GM23248 (cell line): ENCODE data around the gene ZNF683. TPM values are rescaled to one million over a fixed set of nuclear protein-coding genes. Genes with fewer than 3 reads are reported as not detected.

ENCODE experiments used
- DNase-seq: peaks from one replicate; pipeline ENCODE4 v3.0.0-alpha.2; 2015
- H2AFZ ChIP-seq: fragments of 200-600 bp; sonication (generic); 2 replicates; pipeline ENCODE4 v1.6.1; 2016; ENCODE audit warnings: antibody characterized with exemption
- H3F3A ChIP-seq: fragments of 200-600 bp; sonication (generic); 2 replicates; pipeline ENCODE4 v1.6.1; 2016; ENCODE audit warnings: mild to moderate bottlenecking, antibody characterized with exemption, mixed run types; ENCODE audit not compliant: insufficient read depth
- H3K27ac ChIP-seq: fragments of 200-600 bp; sonication (generic); 2 replicates; pipeline ENCODE4 v1.5.1; 2016; ENCODE audit warnings: mild to moderate bottlenecking
- H3K27me3 ChIP-seq: fragments of 200-600 bp; sonication (generic); replicated peaks from 2 replicates; pipeline ENCODE4 v1.6.1; 2016; ENCODE audit warnings: mild to moderate bottlenecking; ENCODE audit not compliant: insufficient read depth
- H3K36me3 ChIP-seq: fragments of 200-600 bp; sonication (generic); 2 replicates; pipeline ENCODE4 v1.6.1; 2016; ENCODE audit warnings: low read depth, mild to moderate bottlenecking
- H3K4me1 ChIP-seq: fragments of 200-600 bp; sonication (generic); 2 replicates; pipeline ENCODE4 v1.6.1; 2016; ENCODE audit warnings: mild to moderate bottlenecking; ENCODE audit not compliant: insufficient read depth
- H3K4me2 ChIP-seq: fragments of 200-600 bp; sonication (generic); one replicate; pipeline ENCODE4 v1.6.1; 2016; ENCODE audit warnings: mild to moderate bottlenecking; ENCODE audit not compliant: unreplicated experiment
- H3K4me3 ChIP-seq: fragments of 200-600 bp; sonication (generic); 2 replicates; pipeline ENCODE4 v1.5.1; 2016; ENCODE audit warnings: mild to moderate bottlenecking
- H3K79me2 ChIP-seq: fragments of 200-600 bp; sonication (generic); 2 replicates; pipeline ENCODE4 v1.6.1; 2016; ENCODE audit warnings: mild to moderate bottlenecking; ENCODE audit not compliant: insufficient read depth
- H3K9ac ChIP-seq: fragments of 200-600 bp; sonication (generic); 2 replicates; pipeline ENCODE4 v1.6.1; 2016; ENCODE audit warnings: mild to moderate bottlenecking
- H3K9me2 ChIP-seq: fragments of 200-600 bp; sonication (generic); 2 replicates; pipeline ENCODE4 v1.6.1; 2016; ENCODE audit warnings: mixed run types, mild to moderate bottlenecking, moderate library complexity; ENCODE audit not compliant: insufficient read depth
- H3K9me3 ChIP-seq: fragments of 200-600 bp; sonication (generic); one replicate; pipeline ENCODE4 v1.6.1; 2017; ENCODE audit warnings: low read depth
- H4K20me1 ChIP-seq: fragments of 200-600 bp; sonication (generic); 2 replicates; pipeline ENCODE4 v1.6.0; 2016; ENCODE audit not compliant: insufficient read depth
- EZH2 ChIP-seq: fragments of 200-600 bp; sonication (generic); IDR thresholded peaks from 2 replicates; pipeline ENCODE4 v1.6.1; 2018; ENCODE audit warnings: antibody characterized with exemption, mild to moderate bottlenecking; ENCODE audit not compliant: insufficient read depth, poor library complexity, severe bottlenecking
- EZH2phosphoT487 ChIP-seq: fragments of 200-600 bp; sonication (generic); IDR thresholded peaks from 2 replicates; pipeline ENCODE4 v1.6.1; 2018; ENCODE audit warnings: antibody characterized with exemption, moderate library complexity, mild to moderate bottlenecking, low read depth; ENCODE audit not compliant: insufficient read depth
- WGBS, 2 experiments: methylation state at CpG; one replicate each; pipeline ENCODE4 v1.1.6; 2015 to 2017; ENCODE audit warnings: low lambda C conversion rate in 2 of 2, low coverage in 1 of 2; ENCODE audit errors: missing lambda C conversion rate in 2 of 2; 5-methylcytosine and 5-hydroxymethylcytosine counted together
- in situ Hi-C: fragments of 300-500 bp; cut with MboI; formaldehyde crosslinking; loops from 2 replicates; pipeline ENCODE4 v1.15.0; 2020
- polyA plus RNA-seq: library from polyadenylated mRNA; unstranded; fragments of >200 nt; fragmentation: Nextera tagmentation; extraction: Ambion mirVana; gene quantifications from 2 replicates; pipeline ENCODE4 v1.2.1, GENCODE V29; 2016
- total RNA-seq: library from RNA; depleted of rRNA; stranded (reverse); fragments of >200 nt; shearing (Covaris generic); gene quantifications from 2 replicates; pipeline ENCODE4 v1.2.3, GENCODE V29; 2014

Gene ZNF683
- total and polyA plus RNA-seq, 2 experiments from 2014 or later: not detected

- no peak overlapping the region for H2AFZ ChIP-seq
- DNase-seq: peak; percentile 69
Observed at GRCh38 chr1:26351590-26352337, 20.8 kb downstream of the ZNF683 start.

GRCh38 chr1:26350701-26351589 is 21.6 kb downstream of the ZNF683 start:
- H3K4me1 ChIP-seq: peaks cover 3% of the 10 kb centered on the region; the same call in 1 of the 2 replicates
- H3K79me2 ChIP-seq: no peaks in the 10 kb centered on the region
- H3K9me2 ChIP-seq: no peaks in the 10 kb centered on the region
- H3K4me3 ChIP-seq: no peak overlapping the region
- no peak overlapping the region for H3K9ac ChIP-seq
- no peaks in the 10 kb centered on the region for H3K27me3 ChIP-seq
- TF ChIP-seq EZH2 (no peak), EZH2phosphoT487 (no peak)
- H2AFZ ChIP-seq: no peak overlapping the region
- no peak for DNase-seq
- 0 out of 2 replicates have a peak, but pooled peaks cover 4% of the 10 kb centered on the region for H3F3A ChIP-seq
- no peaks in the 10 kb centered on the region for H4K20me1 ChIP-seq
- H3K4me2 ChIP-seq: no peak overlapping the region
- no peaks in the 10 kb centered on the region for H3K9me3 ChIP-seq
- no peaks in the 10 kb centered on the region for H3K36me3 ChIP-seq
- in situ Hi-C loops: no loop called here
- 73 to 83% methylated on average over 9 of the region's 9 CpGs for whole genome bisulfite sequencing, 2 experiments
- no peak overlapping the region for H3K27ac ChIP-seq

More at GRCh38 chr1:26351590-26352337, 20.8 kb downstream of the ZNF683 start:
- Histone ChIP-seq H3K27ac (no peak overlapping the region), H4K20me1 (no peaks in the 10 kb centered on the region), H3K4me2 (no peak overlapping the region), H3F3A (0 out of 2 replicates have a peak, but pooled peaks cover 4% of the 10 kb centered on the region), H3K79me2 (no peaks in the 10 kb centered on the region), H3K4me3 (no peak overlapping the region), H3K4me1 (peaks cover 3% of the 10 kb centered on the region; the same call in 1 of the 2 replicates), H3K9ac (no peak overlapping the region), H3K9me2 (no peaks in the 10 kb centered on the region), H3K9me3 (no peaks in the 10 kb centered on the region), H3K27me3 (no peaks in the 10 kb centered on the region), H3K36me3 (no peaks in the 10 kb centered on the region)
- no peak for TF ChIP-seq EZH2
- no peak for TF ChIP-seq EZH2phosphoT487
- WGBS, 2 experiments: 74 to 81% methylated on average over 11 to 12 of the region's 12 CpGs
- in situ Hi-C loops: no loop called here

- Histone ChIP-seq H3K27me3 (no peaks in the 10 kb centered on the region), H3K4me1 (peaks cover 3% of the 10 kb centered on the region; the same call in 1 of the 2 replicates), H3K79me2 (no peaks in the 10 kb centered on the region), H3K4me3 (no peak overlapping the region), H3K36me3 (no peaks in the 10 kb centered on the region), H3F3A (0 out of 2 replicates have a peak, but pooled peaks cover 4% of the 10 kb centered on the region), H3K9me3 (no peaks in the 10 kb centered on the region), H3K27ac (no peak overlapping the region), H3K9me2 (no peaks in the 10 kb centered on the region), H3K4me2 (no peak overlapping the region), H3K9ac (no peak overlapping the region), H2AFZ (no peak overlapping the region), H4K20me1 (no peaks in the 10 kb centered on the region)
- no peak for DNase-seq
- in situ Hi-C loops: no loop called here
- WGBS, 2 experiments: 65 to 75% methylated on average over 2 of the region's 2 CpGs
- TF ChIP-seq EZH2phosphoT487: no peak
- no peak for TF ChIP-seq EZH2
Observed at GRCh38 chr1:26350343-26350700, 22.2 kb downstream of the ZNF683 start.

- Histone ChIP-seq H3K4me1 (peaks cover 3% of the 10 kb centered on the region; the same call in 1 of the 2 replicates), H3K4me2 (no peak overlapping the region), H3K36me3 (no peaks in the 10 kb centered on the region), H3K79me2 (no peaks in the 10 kb centered on the region), H3K27me3 (no peaks in the 10 kb centered on the region), H4K20me1 (no peaks in the 10 kb centered on the region), H3K9ac (no peak overlapping the region), H3F3A (0 out of 2 replicates have a peak, but pooled peaks cover 4% of the 10 kb centered on the region), H3K27ac (no peak overlapping the region), H3K9me3 (no peaks in the 10 kb centered on the region), H2AFZ (no peak overlapping the region), H3K4me3 (no peak overlapping the region), H3K9me2 (no peaks in the 10 kb centered on the region)
- TF ChIP-seq EZH2: no peak
- no peak for TF ChIP-seq EZH2phosphoT487
- DNase-seq: no peak
- 90 to 94% methylated on average over 5 of the region's 5 CpGs for WGBS, 2 experiments
- in situ Hi-C loops: no loop called here
Observed at GRCh38 chr1:26349877-26350244, 22.7 kb downstream of the ZNF683 start.
